GM21367 (cell line): Measurements from ENCODE around the gene RAB5B.
"Not testable (repeated sequence)": the region's sequence is repeated elsewhere in the genome, so short reads cannot be mapped to it uniquely, and the experiment has no call there.

Experiments
- ATAC-seq: cut with Tn5 transposase; IDR thresholded peaks from one replicate; pipeline ENCODE4 v1.9.1; 2021; ENCODE audit not compliant: unreplicated experiment

Gene RAB5B

DNA sequence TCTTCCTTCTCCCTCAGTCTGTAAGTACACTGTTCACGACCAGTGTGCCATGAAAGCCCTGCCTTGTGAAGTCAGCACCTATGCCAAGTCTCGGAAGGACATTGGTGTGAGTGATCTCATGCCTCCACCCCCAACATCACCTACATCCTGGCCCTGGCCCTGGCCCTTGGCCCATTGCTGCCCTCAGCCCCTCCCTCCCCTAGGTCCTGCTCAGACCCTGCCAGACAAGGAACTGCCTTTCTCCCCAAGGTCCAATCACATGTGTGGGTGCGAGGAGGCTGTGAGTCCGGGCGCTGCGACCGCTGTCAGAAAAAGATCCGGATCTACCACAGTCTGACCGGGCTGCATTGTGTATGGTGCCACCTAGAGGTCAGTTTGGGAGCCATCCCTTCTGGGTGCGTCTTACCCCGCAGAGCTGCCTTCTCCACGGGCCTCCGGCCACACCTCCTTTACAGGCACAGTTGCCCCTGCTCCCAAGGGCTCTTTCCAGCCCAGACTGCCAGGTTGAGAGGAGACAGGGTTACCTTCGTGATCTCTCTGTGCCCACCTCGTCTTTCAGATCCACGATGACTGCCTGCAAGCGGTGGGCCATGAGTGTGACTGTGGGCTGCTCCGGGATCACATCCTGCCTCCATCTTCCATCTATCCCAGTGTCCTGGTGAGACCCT lies 33.7 kb upstream of the RAB5B start:
- ATAC-seq = peak; percentile 87

DNA sequence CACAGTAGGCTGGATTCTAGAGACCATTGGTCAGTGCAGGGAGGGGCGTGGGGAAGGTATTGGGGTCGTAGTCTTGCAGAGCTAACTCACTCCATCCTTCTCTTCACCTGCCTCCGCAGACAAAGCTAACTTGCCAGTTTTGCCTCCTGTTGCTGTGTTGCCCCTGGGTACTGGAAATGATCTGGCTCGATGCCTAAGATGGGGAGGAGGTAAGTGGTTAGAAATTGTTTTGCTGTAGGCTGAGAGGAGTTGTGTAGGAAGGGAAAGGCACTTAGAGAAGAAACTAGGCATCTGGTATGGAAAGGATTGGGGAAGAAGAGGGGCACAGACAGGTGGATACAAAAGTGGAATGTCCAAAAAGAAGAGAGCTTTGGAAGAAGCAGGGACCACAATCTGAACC lies 31.8 kb upstream of the RAB5B start:
- no peak for ATAC-seq

DNA sequence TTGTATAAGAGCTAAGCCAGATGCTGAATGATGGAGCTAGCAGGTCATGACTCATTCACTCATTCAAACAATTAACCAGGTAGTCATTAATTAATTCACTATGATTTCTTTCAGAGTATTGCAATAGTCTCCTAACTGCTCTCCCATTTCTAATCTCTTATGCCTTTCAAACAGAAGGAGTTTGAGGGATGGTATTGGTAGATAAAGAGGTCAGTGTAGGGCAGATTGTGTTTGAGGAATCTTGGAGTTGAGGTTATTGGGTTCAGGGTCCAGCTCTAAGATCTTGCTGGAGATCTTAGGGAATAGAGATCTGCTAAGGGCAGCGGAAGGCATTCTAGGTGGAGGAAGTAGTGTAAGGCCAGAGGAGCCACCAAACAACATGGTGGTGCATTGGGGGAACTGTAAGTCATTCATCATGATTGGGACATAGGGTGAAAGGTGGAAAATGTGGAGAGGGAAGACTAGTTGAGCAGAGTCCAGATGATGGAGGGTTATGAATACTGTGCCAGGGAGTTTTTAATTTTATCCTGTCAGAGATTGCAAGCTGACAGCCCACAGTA lies 31.2 kb upstream of the RAB5B start:
- ATAC-seq = no peak

DNA sequence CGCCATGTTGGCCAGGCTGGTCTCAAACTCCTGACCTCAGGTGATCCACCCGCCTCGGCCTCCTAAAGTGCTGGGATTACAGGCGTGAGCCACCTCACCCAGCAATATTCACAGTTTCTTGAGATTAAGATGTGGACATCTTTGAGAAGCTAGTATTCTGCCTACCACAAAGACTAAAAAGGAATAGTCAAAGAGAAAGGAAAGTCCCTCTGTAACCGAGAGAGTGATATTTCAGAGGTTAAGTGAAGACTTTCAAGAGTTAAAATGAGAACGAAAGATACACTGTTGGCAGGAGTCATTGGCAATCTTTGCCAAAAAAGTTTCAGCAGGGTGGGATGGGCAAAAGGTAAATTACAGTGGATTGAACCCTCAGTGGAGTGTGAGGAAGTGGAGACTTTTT lies 27.3 kb upstream of the RAB5B start:
- no peak for ATAC-seq

DNA sequence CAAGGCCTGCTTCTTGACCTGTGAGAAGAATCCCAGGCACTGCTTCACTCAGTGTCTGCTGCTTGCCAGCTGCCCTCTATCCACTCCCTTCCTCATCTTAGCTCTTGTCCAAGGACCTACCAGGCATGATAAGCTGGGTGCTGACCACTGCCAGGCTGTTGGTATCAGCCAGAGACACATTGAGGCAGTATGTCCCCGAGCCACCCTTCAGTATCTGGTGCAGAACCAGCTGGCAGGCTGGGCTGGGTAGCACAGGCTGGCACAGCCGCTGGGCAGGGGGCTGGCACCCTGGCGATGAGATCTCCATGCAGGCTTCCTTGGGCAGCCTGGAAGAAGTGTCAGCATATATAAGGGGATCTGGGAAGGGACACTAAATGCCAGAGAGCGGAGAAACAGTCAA lies 18.5 kb upstream of the RAB5B start:
- ATAC-seq = no peak

DNA sequence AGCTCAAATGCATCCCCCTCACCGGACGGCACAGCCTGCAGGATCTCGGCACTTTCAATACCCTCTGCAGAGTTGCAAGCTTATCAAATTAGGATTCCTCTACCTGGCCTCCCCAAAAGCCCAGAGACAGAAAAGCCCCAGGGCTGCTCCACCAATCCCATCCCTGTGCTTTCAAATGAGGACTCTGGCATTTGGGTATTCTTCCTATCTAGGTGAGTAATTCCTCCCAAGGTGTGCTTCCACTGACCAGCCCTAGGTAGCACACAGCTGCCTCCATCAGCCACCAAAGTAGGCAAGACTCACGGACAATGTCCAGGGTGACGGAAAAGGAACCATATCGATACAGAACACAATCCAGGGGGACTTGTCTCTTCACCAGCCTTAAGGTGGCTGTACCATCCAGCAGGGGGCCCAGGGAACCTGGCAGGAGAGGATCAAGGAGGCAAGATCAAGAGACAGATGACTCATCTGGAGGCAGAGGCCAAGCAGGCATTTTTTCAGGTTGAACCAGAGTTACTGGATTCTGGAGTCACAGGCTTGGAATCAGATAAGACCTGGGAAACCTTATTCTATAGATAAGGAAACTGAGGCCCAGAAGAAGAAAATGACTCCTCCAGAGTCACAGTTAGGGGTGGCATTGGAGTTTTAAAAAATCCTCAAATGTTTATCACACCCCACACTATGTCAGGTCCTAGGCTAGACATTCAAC lies 17.9 kb upstream of the RAB5B start:
- ATAC-seq = no peak

DNA sequence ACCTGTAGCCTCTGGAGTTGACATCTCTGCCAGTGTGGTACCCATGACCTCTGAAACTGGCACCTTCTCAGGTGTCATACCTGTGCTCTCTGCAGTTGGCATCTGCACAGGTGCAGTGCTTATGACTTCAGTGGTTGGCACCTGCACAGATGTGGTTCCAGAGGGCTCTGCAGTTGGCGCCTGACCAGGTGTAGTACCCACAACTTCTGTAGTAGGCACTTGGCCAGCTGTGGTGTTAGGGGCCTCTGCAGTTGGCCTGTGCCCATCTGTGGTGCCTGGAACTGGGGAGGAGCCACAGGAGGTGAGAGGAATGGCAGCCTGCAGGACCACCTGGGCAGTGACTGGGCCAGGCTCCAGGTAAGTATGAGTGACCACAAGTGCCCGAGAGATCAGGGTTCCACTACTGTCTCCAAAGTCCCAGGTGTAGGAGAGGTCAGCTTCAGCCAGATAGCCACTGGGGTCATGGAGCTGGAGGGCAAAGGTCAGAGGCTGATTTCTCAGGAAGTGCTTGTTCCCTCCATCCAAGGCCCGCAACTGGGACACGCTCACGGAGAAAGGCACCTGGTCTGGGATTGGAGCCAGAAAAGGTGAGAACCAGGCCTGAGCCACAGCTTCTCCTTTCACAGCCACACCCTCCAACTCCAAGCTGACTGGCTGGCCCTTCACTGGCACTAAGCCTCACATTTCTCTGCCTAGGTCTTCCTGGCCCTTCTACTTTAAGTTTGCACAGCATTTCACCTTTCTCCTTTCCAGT lies 16.6 kb upstream of the RAB5B start:
- no peak for ATAC-seq

DNA sequence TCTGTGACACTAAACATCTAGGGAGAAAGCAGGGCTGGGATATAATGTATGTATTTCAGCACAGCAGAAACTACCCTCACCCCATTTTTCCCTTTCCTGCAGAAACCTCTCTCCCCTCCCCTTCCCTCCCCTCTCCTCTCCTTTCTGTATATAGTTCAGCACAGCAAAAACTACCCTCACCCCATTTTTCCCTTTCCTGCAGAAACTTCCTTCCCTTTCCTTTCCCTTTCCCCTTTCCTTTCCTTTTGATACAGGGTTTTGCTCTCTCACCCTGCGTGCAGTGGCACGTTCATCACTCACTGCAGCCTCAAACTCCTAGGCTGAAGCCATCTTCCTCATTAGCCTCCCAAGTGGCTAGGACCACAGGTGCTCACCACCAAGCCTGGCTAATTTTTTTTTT lies 10.1 kb upstream of the RAB5B start:
- ATAC-seq = no peak

DNA sequence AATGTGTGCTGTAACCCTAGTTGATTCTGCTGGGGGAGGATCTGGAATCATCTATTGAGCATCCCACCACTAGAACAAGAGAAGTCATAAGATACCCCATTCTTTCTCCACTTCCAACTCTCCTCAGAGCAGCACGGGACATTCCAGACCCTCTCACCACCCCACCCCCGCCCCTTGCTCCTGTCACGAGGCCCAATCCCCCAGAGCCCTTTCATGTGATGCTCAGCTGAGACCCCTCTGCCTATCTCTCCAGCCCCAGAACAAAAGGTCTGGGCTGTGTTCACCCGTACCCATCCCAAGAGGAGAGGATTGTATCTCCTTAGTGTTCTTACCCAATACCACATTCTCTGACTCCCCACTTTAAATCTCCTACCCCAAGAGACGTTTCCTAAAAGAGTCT lies 8.6 kb upstream of the RAB5B start:
- ATAC-seq = no peak

DNA sequence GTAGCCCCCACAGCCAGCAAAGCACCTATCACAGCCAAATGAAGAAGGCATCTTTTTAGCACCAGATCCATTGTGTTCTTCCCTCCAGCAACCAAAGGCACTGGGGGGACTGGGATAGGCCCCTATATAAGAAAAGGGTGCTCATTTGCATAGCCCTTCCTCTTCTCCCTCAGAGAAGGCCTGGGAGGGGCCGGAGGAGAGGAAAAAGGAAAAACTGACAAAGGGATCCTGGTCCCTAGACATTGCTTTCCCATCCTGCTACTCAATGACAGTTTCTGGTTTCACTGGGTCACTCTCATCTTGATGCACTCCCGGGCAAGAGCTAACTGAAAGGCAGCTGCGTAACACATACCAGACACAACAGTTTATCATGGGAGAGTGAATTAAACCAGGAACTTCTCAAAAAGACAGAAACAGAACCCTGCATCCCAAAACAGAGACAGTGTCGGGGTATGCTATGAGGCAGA lies 7.9 kb upstream of the RAB5B start, which contains the start of gene PMEL:
PMEL (minus strand) TSS at position 102 of the 467 bp plus-strand sequence; CDS start at position 71, 31 bp downstream.
- ATAC-seq = no peak

DNA sequence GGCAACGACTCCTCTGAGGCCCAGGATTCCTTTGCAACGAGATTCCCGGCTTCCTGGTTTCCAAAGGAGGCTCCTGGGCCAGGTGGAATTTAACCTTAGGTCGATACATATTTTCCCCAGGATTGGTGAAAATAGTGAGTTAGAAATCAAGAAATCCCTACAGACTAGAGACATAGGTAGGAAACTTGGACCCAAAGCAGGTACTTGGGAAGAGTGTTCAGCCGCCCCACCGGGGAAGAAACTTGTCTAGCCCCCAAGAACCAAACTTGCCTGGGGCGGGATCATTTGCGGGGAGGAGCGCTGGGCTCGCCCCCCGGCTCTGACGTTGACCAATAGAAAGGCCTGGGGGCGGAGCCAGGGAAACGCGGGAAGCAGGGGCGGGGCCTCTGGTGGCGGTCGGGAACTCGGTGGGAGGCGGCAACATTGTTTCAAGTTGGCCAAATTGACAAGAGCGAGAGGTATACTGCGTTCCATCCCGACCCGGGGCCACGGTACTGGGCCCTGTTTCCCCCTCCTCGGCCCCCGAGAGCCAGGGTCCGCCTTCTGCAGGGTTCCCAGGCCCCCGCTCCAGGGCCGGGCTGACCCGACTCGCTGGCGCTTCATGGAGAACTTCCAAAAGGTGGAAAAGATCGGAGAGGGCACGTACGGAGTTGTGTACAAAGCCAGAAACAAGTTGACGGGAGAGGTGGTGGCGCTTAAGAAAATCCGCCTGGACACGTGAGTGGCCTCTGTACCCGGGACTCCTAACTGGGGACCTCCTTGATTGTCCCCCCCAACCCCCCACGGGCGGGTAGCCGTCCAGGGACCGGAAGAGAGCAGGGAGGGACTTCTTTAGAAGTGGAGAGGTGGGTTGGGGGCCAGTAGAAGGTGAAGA lies 7.2 kb upstream of the RAB5B start, which contains the start of gene CDK2:
CDK2 (plus strand) TSS at position 423 of the 874 bp plus-strand sequence; CDS start at position 602, 179 bp downstream.
- peak; percentile 88 for ATAC-seq

DNA sequence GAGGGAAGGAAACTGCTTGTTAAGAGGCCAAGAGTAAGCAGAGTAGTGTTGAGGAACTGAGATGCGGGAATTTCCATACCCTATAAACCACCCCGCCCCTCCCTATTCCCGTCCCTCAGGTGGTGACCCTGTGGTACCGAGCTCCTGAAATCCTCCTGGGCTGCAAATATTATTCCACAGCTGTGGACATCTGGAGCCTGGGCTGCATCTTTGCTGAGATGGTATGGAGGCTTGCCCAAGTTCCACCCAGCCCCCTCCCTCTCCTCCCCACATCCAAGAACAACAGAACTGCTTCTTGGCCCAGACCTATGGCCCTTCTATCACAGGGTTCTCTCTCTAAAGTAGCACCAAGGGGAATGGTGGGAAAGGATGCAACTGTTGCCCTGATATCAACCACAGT lies 4.5 kb upstream of the RAB5B start:
- ATAC-seq = no peak

DNA sequence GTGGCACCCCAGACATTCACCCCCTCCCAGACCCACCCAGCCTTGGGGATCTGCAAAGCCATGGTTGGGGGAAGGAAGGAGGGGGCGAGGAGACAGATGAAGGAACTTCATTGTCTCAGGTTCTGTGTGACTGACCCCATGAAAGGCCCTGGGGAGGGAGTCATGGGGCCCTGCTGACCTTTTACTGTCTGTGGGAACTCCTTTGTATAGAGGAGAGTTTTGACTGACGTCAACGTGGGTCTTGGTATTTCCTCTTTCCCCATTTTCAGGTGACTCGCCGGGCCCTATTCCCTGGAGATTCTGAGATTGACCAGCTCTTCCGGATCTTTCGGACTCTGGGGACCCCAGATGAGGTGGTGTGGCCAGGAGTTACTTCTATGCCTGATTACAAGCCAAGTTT lies 3.1 kb upstream of the RAB5B start:
- ATAC-seq = no peak

DNA sequence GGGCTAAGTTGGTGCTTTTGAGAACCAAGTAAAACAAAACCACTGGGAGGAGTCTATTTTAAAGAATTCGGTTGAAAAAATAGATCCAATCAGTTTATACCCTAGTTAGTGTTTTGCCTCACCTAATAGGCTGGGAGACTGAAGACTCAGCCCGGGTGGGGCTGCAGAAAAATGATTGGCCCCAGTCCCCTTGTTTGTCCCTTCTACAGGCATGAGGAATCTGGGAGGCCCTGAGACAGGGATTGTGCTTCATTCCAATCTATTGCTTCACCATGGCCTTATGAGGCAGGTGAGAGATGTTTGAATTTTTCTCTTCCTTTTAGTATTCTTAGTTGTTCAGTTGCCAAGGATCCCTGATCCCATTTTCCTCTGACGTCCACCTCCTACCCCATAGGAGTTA lies 1.8 kb upstream of the RAB5B start:
- ATAC-seq = no peak

DNA sequence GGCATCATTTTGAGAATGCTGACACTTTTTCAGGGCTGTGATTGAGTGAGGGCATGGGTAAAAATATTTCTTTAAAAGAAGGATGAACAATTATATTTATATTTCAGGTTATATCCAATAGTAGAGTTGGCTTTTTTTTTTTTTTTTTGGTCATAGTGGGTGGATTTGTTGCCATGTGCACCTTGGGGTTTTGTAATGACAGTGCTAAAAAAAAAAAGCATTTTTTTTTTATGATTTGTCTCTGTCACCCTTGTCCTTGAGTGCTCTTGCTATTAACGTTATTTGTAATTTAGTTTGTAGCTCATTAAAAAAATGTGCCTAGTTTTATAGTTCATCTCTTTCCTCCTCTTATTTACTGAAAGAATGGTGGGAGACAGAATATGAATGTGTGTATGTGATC lies 1.4 kb upstream of the RAB5B start:
- ATAC-seq = no peak

DNA sequence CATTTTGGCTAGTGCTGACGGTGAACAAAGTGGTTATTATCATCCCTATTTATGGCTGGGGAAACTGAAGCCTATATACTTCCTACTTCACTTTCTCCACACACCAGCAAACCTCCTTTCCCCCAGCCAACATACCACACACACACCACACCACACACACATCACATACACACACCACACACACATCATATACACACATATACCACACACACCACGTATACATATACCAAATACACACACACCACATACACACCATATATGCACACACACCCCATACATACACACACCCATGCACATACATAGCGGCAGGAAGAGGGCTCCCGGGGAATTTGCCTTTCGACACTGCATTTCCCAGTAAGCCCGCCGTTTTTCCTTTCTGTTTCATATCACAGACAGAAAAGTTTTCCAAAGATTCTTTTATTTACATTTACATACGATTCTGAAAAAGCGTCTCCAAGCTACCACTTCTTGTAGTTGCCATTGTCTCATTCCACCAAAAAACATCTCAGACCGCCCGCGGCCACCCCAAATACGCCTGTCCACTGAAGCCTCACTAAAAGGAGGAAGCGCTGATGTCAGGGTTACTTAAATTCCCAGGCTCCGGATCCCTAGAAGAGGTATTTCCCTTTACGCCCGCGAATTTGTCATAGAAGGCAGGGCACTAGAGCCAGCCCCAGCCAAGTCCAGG lies 823 bp upstream of the RAB5B start:
- no peak for ATAC-seq

DNA sequence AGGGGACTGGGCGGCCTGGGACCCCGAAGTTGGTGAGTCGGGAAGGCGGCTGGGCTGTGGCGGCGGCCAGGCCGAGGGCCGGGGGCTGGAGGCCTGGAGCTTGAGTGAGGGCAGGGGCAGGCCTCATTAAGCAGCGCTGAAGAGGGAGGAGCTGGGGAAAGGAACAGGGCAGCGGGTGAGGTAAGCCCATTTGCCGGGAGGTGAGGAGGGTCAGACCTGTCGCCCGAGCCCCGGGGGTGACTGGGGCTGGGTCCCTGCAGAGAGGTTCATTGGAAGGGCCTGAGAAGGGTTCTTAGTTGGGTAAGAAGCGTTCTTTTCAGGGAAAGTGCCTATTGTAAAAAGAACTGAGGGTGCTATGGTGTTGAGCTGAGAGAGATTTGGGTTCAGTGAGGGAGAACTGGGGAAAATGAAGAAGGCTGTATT lies 441 bp downstream of the RAB5B start:
- peak; percentile 7 for ATAC-seq

DNA sequence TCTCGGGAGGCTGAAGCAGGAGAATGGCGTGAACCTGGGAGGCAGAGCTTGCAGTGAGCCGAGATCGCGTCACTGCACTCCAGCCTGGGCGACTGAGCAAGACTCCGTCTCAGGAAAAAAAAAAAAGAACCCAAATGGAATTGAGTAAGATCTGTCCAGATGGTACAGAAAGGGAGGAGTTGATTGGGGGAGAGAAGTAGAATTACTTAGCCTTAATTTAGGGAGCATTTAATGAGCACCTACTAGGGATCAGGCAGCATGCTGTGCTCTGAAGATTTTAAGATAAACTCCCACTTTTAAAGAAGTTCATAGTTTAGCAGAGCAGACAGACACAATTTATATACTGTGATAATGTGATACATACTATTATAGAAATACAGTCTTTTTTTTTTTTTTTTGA lies 4.5 kb downstream of the RAB5B start:
- no peak for ATAC-seq

DNA sequence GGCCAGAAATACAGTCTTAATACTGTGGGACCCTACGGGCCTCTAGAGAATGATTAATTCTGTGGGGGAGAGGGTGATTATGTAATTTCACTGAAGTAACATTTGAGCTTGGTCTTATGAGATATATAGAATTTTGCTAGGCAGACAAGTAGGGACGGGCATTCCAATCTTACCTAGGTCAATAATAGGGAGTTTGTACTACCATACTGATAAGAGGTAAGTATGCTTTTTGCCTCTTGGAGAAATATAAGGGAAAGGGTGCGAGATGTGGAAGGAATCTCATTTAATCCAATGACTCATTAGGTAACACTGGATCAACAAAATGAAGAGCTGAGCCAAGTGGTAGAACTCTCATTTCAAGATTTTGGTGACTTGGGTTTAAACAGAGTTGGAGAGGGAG lies 5.2 kb downstream of the RAB5B start:
- ATAC-seq = no peak

DNA sequence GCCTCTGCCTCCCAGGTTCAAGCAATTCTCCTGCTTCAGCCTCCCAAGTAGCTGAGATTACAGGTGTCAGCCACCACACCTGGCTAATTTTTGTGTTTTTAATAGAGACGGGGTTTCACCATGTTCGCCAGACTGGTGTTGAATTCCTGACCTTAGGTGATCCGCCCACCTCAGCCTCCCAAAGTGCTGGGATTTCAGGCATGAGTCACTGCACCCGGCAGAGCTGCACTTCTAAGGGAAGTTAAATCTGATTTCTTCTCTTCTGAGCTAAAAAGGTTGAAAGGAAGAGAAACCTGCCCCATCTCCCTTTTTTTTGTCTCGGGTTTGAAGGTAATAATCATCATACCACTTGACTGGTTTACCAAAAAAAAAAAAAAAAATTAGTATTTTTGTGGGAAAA lies 8.0 kb downstream of the RAB5B start:
- ATAC-seq = not testable (repeated sequence)
